HG03565 (cell line): ENCODE results near the gene DNAAF3.
"Not testable (repeated sequence)": the region's sequence is repeated elsewhere in the genome, so short reads cannot be mapped to it uniquely, and the experiment has no call there.

Experiments used
- ATAC-seq: cut with Tn5 transposase; IDR thresholded peaks from one replicate; pipeline ENCODE4 v1.9.1; 2021; ENCODE audit warnings: mild to moderate bottlenecking, moderate library complexity; ENCODE audit not compliant: unreplicated experiment

Gene DNAAF3

GRCh38 chr19:55176076-55176475 is 9.7 kb upstream of the DNAAF3 start:
- ATAC-seq: no peak

DNA sequence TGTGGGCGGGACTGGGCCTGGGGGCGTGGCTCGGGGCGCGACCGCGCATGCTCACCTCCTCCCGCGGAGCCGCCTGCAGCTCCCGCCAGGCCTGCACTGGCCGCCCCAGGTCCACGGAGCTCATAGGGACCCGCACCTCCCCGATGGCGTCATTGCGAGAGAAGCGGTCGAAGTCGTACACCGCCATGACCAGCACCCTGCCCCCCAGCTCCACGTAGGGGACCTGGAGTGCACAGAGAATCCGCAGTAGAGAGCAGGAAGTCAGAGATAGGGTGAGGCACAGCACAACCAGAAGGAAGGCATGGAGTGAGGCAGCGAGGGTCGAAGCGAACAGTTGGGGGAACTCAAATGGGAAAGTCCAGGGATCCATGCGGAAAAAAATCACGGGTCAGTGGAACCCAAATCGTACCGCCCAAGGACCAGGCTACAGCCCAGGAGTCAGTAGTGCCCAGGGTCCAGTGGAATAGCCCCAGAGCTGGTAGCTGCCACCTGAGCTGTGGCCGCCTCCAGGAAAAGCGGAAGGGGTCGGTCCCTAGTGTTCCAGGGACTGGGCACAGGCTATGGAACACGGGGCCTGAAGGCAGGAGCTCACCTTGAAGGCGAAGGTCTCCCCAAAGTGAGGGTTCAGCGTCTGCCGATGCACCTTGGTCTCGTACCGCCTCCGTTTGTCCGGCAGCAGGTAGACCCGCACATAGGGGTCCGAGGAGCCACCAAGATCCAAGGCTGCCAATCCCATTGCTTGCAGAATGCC is 8.9 kb upstream of the DNAAF3 start:
- no peak for ATAC-seq

- no peak for ATAC-seq
These were observed 8.2 kb upstream of the DNAAF3 start for GRCh38 chr19:55174425-55175116.

- ATAC-seq: no peak
These were observed 7.4 kb upstream of the DNAAF3 start for GRCh38 chr19:55173714-55174409.

DNA sequence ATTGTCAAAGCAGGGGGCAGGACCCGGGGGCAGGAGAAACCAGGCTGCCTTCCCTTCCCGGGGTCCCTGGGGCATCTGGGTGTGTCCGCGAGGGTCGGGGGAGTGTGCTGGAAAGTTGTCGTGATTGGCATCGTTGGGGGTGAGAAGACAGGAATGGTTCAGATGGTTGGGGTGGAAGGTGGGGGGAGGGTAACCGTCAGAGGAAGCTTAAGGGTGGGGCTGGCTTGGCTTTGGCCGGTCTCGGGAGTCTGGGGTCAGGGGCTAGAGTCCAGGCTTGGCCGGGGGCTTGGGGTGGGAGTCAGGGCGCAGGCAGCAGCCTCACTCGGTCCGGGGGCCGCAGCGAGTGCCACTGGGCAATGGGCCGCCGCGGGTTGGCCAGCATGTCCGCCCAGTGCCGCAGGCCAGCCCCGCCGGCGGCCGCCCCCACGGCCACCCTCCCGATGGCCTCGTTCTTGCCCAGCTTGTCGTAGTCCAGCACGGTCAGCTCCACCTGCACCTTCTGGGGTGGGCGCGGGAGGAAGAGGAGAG is 6.8 kb upstream of the DNAAF3 start:
- ATAC-seq: no peak

GRCh38 chr19:55172741-55173140 is 6.3 kb upstream of the DNAAF3 start:
- no peak for ATAC-seq

DNA sequence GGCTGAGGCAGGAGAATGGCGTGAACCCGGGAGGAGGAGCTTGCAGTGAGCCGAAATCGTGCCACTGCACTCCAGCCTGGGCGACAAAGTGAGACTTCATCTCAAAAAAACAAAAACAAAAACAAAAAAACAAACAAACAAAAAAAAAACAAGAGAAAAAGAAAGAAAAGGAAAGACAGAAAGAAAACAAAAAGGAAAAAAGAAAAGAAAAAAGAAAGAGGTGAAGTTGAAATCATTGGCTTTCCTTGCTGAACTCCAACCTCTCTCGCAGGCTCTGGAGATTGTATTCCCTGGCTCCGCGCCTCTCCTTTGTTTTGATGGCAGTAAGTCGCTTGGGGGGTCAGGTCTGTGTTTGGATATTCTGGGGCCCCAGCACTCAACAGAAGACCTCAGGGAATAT is 5.9 kb upstream of the DNAAF3 start:
- not testable (repeated sequence) for ATAC-seq

DNA sequence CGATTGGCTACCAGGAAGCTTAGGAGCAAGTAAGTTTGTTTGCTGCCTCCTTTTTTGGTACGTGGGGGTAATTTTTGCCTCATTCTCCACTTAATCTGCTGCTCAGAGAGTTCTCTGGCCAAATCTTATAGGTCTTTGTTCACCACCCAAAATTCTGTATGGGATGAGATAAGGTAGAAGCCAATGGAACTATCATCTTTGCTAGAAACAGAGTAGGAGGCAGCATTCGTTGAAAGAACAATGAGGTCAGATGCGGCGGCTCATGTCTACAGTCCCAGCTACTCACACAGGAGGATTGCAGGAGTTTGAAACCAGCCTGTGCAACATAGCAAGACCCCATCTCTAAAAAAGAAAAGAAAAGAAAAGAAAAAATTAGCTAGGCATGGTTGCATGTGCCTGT is 5.0 kb upstream of the DNAAF3 start:
- no peak for ATAC-seq

DNA sequence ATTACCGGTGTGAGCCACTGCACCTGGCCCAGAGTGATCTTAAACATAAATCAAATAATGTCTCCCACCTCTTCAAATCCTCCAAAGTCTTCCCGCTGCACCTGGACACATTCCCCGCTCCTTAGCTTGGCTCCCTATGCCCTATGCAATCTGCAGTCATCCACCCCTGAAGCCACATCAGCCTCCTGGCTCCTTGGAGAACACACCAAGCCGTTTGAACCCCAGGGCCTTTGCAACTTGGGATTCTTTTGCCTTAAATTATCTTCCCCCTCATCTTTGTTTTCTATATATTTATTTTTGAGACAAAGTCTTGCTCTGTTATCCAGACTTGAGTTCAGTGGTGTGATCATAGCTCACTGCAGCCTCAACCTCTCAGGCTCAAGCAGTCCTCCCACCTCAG is 2.7 kb upstream of the DNAAF3 start:
- ATAC-seq: no peak

DNA sequence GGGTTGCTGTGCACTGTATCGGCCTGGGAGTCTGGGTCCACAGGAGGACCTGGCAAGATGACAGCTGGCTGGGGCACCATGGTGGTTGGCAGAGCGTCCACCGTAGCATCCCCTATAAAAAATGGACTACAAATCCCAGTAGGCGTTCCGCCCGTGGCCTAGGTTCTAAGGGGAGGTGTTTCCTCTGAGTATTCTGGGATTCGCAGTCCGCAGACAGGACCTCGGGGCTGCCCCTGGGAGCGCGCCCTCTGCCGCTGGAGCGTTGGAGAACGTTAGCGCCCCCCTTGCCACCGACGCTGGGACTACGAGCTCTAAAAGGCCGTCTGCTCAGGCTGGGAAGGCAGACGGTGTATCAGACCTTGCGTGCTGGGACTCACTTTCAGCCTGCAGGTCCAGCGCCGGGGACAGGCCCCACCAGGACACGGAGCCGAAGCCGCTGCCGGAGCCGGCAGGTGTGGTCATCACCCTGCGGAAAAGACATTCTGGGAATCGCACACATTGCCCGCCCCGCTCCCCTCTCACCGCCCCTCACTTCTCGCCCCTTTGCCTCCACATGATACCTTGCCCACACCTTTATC is 372 bp downstream of the DNAAF3 start:
- no peak for ATAC-seq

DNA sequence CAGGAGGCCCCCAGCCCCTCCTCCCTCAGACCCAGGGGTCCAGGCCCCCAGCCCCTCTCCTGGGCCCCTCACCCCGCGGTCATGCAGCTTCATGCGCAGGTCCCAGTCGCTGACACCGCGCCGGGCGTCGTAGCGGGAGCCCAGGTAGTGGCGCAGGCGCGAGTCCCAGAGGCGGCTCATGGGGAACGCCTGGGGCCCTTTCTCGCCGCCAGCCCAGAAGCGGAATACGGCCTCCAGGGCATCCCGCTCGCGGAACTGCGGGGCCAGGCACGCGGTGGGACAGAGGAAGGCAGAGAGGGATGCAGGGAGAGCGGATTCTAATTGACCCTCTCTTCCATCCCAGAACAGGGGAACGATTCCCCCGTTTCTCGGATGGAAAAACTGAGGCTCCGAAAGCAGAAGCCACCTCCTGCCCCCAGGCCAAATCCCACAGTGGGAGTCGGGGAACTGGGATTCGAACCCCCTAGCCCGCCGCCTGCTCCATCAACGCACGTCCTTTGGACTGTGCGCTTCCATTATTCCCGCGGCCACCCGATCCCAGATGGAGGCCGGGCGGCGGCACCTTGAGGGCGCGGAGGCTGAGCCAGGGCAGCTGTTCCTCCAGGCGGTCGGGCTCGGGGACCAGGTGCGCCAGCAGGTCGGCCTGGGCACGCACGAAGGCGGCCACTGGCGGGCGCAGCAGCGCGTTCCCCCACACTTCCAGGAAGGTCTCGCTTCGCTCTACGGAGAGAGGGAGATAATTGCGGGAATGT is 4.7 kb downstream of the DNAAF3 start:
- no peak for ATAC-seq

GRCh38 chr19:55160986-55161365 is 5.4 kb downstream of the DNAAF3 start:
- ATAC-seq: no peak

GRCh38 chr19:55160128-55160985 is 6.1 kb downstream of the DNAAF3 start:
- no peak for ATAC-seq

DNA sequence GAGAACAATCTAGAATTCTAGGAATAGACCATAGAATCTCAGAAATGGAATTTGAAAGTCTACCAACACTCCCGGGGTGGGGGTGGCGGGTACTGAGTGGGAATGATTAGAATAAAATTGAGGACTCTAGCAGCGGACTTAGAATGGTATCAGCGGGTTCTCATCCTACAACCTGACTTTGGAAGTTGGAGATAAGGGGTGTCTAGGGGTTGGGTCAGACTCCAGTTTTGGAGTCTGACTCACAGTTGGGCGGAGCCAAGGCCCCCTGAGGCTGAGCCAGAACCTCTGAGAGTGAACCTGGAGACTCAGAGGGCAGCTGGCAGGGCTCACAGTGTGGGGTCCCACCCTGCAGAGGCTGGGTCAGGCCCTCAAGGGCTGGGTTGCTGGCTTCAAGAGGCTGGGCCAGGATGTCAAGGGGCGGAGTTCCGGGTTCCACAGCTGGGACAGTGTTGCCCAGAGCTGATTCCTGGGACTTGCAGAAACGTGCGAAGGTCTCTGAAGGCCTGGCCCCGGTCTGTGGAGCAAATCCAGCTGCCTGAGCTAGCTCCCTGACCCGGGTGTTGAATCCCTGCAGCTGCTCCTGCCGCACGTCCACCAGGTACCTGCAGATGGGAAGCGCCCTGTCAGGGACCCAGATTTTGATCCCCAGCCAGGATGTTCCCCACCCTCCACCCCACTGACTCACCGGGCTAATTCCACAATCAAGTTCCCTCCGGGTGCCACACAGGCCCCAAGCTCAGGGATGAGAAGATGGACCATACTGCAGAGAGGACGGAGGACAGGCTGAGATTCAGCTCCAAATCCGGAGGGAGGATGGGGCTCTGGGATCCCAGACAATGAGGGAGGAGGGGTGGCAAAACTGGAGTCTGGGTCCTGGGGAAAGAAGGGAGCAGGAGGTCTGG is 7.3 kb downstream of the DNAAF3 start:
- ATAC-seq: no peak

DNA sequence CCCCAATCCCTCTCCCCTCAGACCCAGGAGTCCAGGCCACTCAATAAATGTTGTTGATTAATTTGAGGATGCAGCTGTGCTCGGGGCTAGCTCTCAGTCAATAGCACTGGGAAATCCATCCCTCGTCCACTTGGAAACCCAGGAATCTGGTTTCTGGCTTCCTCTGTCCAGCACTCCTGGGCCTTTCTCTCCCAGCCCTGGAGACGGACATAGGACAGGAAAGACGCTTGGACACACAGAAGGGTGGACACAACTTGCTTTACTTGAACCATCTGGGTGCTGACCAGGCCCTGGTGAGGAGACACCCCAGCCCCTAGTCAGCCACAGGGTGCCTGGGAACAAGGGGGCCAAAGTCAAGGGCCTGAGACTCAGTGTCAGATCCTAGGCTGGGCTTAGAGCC is 8.0 kb downstream of the DNAAF3 start:
- ATAC-seq: no peak

- ATAC-seq: no peak
These were observed 9.1 kb downstream of the DNAAF3 start, which contains the start of gene TNNI3 for GRCh38 chr19:55157064-55157908. Gene TNNI3, minus strand, starts transcription at chr19:55157732. Its CDS starts 143 bp downstream, at chr19:55157589.

DNA sequence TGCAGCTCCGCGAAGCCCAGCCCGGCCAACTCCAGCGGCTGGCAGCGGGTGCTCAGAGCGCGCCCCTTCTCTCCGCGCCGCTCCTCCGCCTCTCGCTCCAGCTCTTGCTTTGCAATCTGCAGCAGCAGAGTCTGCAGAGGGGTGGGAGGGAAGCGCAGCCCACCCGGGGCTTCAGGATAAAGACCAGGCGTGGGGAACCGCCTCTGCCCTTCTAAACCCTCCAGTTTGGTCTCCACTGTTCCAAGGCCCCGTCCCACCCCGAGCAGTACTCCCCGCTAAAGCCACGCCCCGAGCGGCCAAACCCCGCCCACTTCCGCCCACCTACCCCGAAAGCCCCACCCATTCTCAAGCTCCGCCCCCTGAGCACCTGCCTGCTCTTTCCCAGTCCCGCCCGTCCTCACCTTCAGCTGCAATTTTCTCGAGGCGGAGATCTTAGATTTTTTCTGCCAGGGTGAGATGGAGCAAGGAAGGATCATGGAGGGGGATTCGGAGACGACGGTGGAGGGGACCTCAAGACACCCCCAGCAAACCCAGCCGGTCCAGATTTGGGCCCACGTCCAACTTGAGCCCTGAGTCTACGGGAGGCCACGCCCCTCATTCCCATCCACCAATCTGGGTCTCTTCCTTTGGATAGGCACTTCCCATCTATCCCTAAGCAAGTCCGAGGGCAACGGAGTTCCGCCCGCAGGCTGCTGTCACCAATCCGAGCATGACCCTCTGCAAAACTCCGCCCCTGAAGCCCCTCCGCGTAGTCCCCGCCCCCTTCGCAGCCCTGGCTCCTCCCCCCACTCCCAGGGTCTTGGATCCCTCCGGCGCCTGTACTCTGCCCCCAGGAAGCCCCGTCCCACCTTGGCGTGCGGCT is 10.0 kb downstream of the DNAAF3 start:
- ATAC-seq: no peak
